Thoracic aorta (tissue), 2 donors: Measurements from ENCODE around the gene TMEM123. TPM values are rescaled to one million over a fixed set of nuclear protein-coding genes. Genes with fewer than 3 reads are reported as not detected.

ENCODE experiments used
- ATAC-seq: fragments of 150-250 bp; one replicate; pipeline ENCODE4 v1.8.0; 2017; ENCODE audit warnings: low read depth; ENCODE audit not compliant: insufficient number of reproducible peaks, low FRiP score
- DNase-seq: peaks from one replicate; pipeline ENCODE4 v3.0.0-alpha.2; 2020; ENCODE audit warnings: low spot score
- H3K27ac ChIP-seq, 2 donors: fragments of 200-600 bp; sonication (generic); 1 replicate in 1 of 2; 2 replicates in 1 of 2; pipeline ENCODE4 v1.5.1; 2016; ENCODE audit warnings: mild to moderate bottlenecking in 2 of 2, moderate library complexity in 2 of 2
- H3K27me3 ChIP-seq: fragments of 200-600 bp; sonication (generic); replicated peaks from 2 replicates; pipeline ENCODE4 v1.6.0; 2016; ENCODE audit warnings: mild to moderate bottlenecking; ENCODE audit not compliant: insufficient read depth
- H3K36me3 ChIP-seq: fragments of 200-600 bp; sonication (generic); one replicate; pipeline ENCODE4 v1.5.1; 2016
- H3K4me1 ChIP-seq, 2 donors: fragments of 200-600 bp; sonication (generic); 1 replicate in 1 of 2; 2 replicates in 1 of 2; pipeline versions ENCODE4 v1.5.1 to v1.6.0; 2016; ENCODE audit warnings: low read depth in 2 of 2, mild to moderate bottlenecking in 1 of 2; ENCODE audit not compliant: control insufficient read depth in 1 of 2
- H3K4me3 ChIP-seq: fragments of 200-600 bp; sonication (generic); 2 replicates; pipeline ENCODE4 v1.5.1; 2016; ENCODE audit warnings: mild to moderate bottlenecking
- H3K9me3 ChIP-seq: fragments of 200-600 bp; sonication (generic); 2 replicates; pipeline ENCODE4 v1.5.1; 2016
- total RNA-seq, 2 donors: library from RNA; depleted of rRNA; stranded (reverse); fragments of >200 nt; gene quantifications; one replicate each; pipeline versions ENCODE4 v1.1.0 to v1.2.3, GENCODE V29; 2016
- TF ChIP-seq, protein P1 (sequence below): fragments of 200-600 bp; sonication (generic); IDR thresholded peaks from one replicate; pipeline ENCODE4 v1.5.1; 2019; ENCODE audit warnings: antibody characterized with exemption

The TMEM123 gene
- total RNA-seq, 2 donors from 2014 or later = 50.8 to 77.5 TPM

DNA sequence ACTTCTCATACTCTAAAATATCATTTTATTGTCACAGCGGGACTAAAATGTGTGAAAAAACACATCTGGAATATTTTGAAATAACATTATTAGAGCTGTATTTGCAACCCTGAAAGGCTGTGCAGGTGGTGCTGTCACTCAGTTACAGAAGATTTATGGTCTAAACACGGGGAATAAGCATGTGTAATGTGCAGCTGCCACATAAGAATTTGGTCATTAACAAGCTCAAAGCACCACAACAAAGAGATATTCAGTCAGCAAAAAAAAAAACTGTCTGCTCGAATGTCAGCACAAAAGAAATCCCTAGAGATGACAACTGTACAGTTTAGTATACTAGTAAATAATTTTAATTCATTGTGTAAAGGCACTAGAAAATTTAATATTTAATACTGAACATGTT, 31.3 kb downstream of the TMEM123 start:
- no peaks in the 10 kb centered on the region for H3K36me3 ChIP-seq
- no peaks in the 10 kb centered on the region for H3K9me3 ChIP-seq
- no peaks in the 10 kb centered on the region for H3K27me3 ChIP-seq
- no peaks in the 10 kb centered on the region for H3K4me1 ChIP-seq
- no peak overlapping the region for H3K4me3 ChIP-seq
- ATAC-seq = no peak
- no peak for DNase-seq
- no peak overlapping the region for H3K27ac ChIP-seq
- TF ChIP-seq, protein P1, sequence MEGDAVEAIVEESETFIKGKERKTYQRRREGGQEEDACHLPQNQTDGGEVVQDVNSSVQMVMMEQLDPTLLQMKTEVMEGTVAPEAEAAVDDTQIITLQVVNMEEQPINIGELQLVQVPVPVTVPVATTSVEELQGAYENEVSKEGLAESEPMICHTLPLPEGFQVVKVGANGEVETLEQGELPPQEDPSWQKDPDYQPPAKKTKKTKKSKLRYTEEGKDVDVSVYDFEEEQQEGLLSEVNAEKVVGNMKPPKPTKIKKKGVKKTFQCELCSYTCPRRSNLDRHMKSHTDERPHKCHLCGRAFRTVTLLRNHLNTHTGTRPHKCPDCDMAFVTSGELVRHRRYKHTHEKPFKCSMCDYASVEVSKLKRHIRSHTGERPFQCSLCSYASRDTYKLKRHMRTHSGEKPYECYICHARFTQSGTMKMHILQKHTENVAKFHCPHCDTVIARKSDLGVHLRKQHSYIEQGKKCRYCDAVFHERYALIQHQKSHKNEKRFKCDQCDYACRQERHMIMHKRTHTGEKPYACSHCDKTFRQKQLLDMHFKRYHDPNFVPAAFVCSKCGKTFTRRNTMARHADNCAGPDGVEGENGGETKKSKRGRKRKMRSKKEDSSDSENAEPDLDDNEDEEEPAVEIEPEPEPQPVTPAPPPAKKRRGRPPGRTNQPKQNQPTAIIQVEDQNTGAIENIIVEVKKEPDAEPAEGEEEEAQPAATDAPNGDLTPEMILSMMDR = no peak

GRCh38 chr11:102420547-102420946, 32.0 kb downstream of the TMEM123 start:
- no peak for ATAC-seq
- DNase-seq = no peak
- Histone ChIP-seq H3K27ac (no peak overlapping the region), H3K27me3 (no peaks in the 10 kb centered on the region), H3K9me3 (no peaks in the 10 kb centered on the region), H3K36me3 (no peaks in the 10 kb centered on the region), H3K4me3 (no peak overlapping the region), H3K4me1 (no peaks in the 10 kb centered on the region)
- TF ChIP-seq, protein P1 = no peak

DNA sequence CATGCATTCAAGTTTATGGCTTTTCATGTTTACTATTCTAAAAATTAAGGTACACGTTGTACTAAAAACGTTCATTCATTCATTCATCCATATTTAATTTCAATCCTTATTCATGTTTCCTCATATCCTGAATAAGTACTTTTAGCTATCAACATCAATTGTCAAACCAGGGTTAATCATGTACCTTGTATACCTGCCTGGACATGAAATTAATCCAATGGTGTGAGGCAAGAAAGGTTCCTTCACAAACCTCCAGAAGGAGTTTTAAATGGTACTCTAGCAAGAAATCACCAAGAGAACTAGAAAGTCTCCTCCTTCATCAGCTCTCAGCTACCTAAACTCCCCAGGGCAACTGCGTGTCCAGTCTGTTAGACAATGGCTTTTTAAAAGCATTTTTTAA, 33.4 kb downstream of the TMEM123 start:
- DNase-seq = no peak
- no peak for ATAC-seq
- no peaks in the 10 kb centered on the region for H3K4me1 ChIP-seq
- H3K27ac ChIP-seq = no peak overlapping the region
- H3K9me3 ChIP-seq = no peaks in the 10 kb centered on the region
- H3K27me3 ChIP-seq = no peaks in the 10 kb centered on the region
- TF ChIP-seq, protein P1 = no peak
- H3K36me3 ChIP-seq = no peaks in the 10 kb centered on the region
- H3K4me3 ChIP-seq = no peak overlapping the region

- Histone ChIP-seq H3K27ac (no peak overlapping the region), H3K27me3 (no peaks in the 10 kb centered on the region), H3K4me3 (no peak overlapping the region), H3K36me3 (no peaks in the 10 kb centered on the region), H3K9me3 (no peaks in the 10 kb centered on the region), H3K4me1 (no peaks in the 10 kb centered on the region)
- TF ChIP-seq, protein P1 = no peak
- DNase-seq (no peak), ATAC-seq (no peak)
Measured at GRCh38 chr11:102416976-102417375, 35.6 kb downstream of the TMEM123 start.

DNA sequence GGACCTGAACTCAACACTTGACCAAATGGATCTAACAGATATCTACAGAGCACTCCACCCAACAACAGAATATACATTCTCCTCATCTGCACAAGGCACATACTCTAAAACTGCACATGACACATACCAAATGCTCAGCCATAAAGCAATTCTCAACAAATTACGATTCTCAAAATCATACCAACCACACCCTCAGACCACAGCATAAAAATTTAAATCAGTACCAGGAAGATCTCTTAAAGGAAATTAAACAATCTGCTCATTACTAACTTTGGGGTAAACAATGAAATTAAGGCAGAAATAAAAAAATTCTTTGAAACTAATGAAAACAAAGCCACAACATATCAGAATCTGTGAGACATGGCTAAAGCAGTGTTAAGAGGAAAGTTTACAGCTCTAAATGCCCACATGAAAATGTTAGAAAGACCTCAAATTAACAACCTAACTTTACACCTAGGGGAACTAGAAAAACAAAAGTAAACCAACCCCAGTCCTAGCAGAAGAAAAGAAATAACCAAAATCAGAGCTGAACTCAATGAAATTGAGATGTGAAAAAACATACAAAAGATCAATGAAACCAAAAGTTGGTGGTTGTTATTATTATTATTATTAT, 37.2 kb downstream of the TMEM123 start:
- no peaks in the 10 kb centered on the region for H3K27me3 ChIP-seq
- H3K36me3 ChIP-seq = no peaks in the 10 kb centered on the region
- H3K27ac ChIP-seq = no peak overlapping the region
- TF ChIP-seq, protein P1 = no peak
- ATAC-seq (no peak), DNase-seq (no peak)
- H3K9me3 ChIP-seq = no peaks in the 10 kb centered on the region
- H3K4me1 ChIP-seq = no peaks in the 10 kb centered on the region
- no peak overlapping the region for H3K4me3 ChIP-seq
